Measurements from ENCODE around the gene KATNA1.
"Not testable (repeated sequence)": the region's sequence is repeated elsewhere in the genome, so short reads cannot be mapped to it uniquely, and the experiment has no call there.

Gene KATNA1

GRCh38 chr6:149648148-149649145, at the start of gene KATNA1:
Gene KATNA1, minus strand, starts transcription at chr6:149648714. Its CDS starts 10,167 bp downstream, at chr6:149638547.
- peak; percentile 89 to 93 for DNase-seq

GRCh38 chr6:149698175-149698574, 49.7 kb upstream of the KATNA1 start:
- DNase-seq = no peak

GRCh38 chr6:149696901-149697300, 48.4 kb upstream of the KATNA1 start:
- no peak for DNase-seq

GRCh38 chr6:149694921-149695320, 46.4 kb upstream of the KATNA1 start:
- no peak for DNase-seq

- no peak for DNase-seq
Observed at GRCh38 chr6:149691201-149691600, 42.7 kb upstream of the KATNA1 start.

GRCh38 chr6:149686230-149686629, 37.7 kb upstream of the KATNA1 start:
- DNase-seq = no peak

- DNase-seq = no peak
Observed at GRCh38 chr6:149683256-149683859, 34.8 kb upstream of the KATNA1 start.

- DNase-seq = not testable (repeated sequence)
Observed at GRCh38 chr6:149681845-149682244, 33.3 kb upstream of the KATNA1 start.

- no peak for DNase-seq
Observed at GRCh38 chr6:149681209-149681608, 32.7 kb upstream of the KATNA1 start.

- no peak for DNase-seq
Observed at GRCh38 chr6:149680503-149680902, 32.0 kb upstream of the KATNA1 start.

- DNase-seq = not testable (repeated sequence)
Observed at GRCh38 chr6:149672265-149672664, 23.8 kb upstream of the KATNA1 start.

GRCh38 chr6:149660028-149660427, 11.5 kb upstream of the KATNA1 start:
- no peak for DNase-seq

GRCh38 chr6:149657441-149657840, 8.9 kb upstream of the KATNA1 start:
- DNase-seq = no peak

GRCh38 chr6:149651056-149651455, 2.5 kb upstream of the KATNA1 start:
- no peak for DNase-seq

GRCh38 chr6:149646599-149646998, 1.9 kb downstream of the KATNA1 start:
- no peak for DNase-seq

GRCh38 chr6:149642829-149643580, 5.5 kb downstream of the KATNA1 start:
- no peak for DNase-seq

- DNase-seq = no peak
Observed at GRCh38 chr6:149636124-149636523, 12.4 kb downstream of the KATNA1 start.

GRCh38 chr6:149634315-149634714, 14.2 kb downstream of the KATNA1 start:
- no peak for DNase-seq

- DNase-seq = no peak
Observed at GRCh38 chr6:149628875-149629510, 19.5 kb downstream of the KATNA1 start.

GRCh38 chr6:149627672-149628071, 20.8 kb downstream of the KATNA1 start:
- no peak for DNase-seq

GRCh38 chr6:149615805-149616204, 32.7 kb downstream of the KATNA1 start:
- DNase-seq = no peak

- DNase-seq = no peak
Observed at GRCh38 chr6:149614337-149614736, 34.2 kb downstream of the KATNA1 start.
